Measurements from ENCODE around the gene TAF15.

TAF15 gene

GRCh38 chr17:35821308-35821707 is 12.0 kb downstream of the TAF15 start:
- DNase-seq (ENCODE audit: low read depth in 2 of 2) = no peak

GRCh38 chr17:35825206-35825605 is 15.9 kb downstream of the TAF15 start:
- DNase-seq (ENCODE audit: low read depth in 2 of 2) = no peak

GRCh38 chr17:35841101-35841500 is 31.8 kb downstream of the TAF15 start:
- no peak for DNase-seq (ENCODE audit: low read depth in 2 of 2)

GRCh38 chr17:35841505-35841904 is 32.2 kb downstream of the TAF15 start:
- no peak for DNase-seq (ENCODE audit: low read depth in 2 of 2)

GRCh38 chr17:35842239-35842638 is 33.0 kb downstream of the TAF15 start:
- DNase-seq (ENCODE audit: low read depth in 2 of 2) = no peak

GRCh38 chr17:35843698-35844097 is 34.4 kb downstream of the TAF15 start:
- DNase-seq (ENCODE audit: low read depth in 2 of 2) = no peak

GRCh38 chr17:35844547-35844946 is 35.3 kb downstream of the TAF15 start:
- no peak for DNase-seq (ENCODE audit: low read depth in 2 of 2)

- DNase-seq (ENCODE audit: low read depth in 2 of 2) = no peak
Measured at GRCh38 chr17:35846055-35846809, 36.9 kb downstream of the TAF15 start.

- DNase-seq (ENCODE audit: low read depth in 2 of 2) = no peak
Measured at GRCh38 chr17:35847006-35847405, 37.7 kb downstream of the TAF15 start.

- no peak for DNase-seq (ENCODE audit: low read depth in 2 of 2)
Measured at GRCh38 chr17:35847633-35848373, 38.5 kb downstream of the TAF15 start.

GRCh38 chr17:35849469-35850348 is 40.4 kb downstream of the TAF15 start:
- peak; percentile 8 to 23 for DNase-seq (ENCODE audit: low read depth in 2 of 2)

GRCh38 chr17:35855965-35856364 is 46.7 kb downstream of the TAF15 start:
- no peak for DNase-seq (ENCODE audit: low read depth in 2 of 2)

GRCh38 chr17:35856603-35857002 is 47.3 kb downstream of the TAF15 start:
- no peak for DNase-seq (ENCODE audit: low read depth in 2 of 2)

GRCh38 chr17:35864853-35865252 is 55.6 kb downstream of the TAF15 start:
- DNase-seq (ENCODE audit: low read depth in 2 of 2) = no peak

- DNase-seq (ENCODE audit: low read depth in 2 of 2) = no peak
Measured at GRCh38 chr17:35865412-35866340, 56.4 kb downstream of the TAF15 start.

- no peak for DNase-seq (ENCODE audit: low read depth in 2 of 2)
Measured at GRCh38 chr17:35866341-35866950, 57.2 kb downstream of the TAF15 start.

GRCh38 chr17:35867574-35867973 is 58.3 kb downstream of the TAF15 start:
- DNase-seq (ENCODE audit: low read depth in 2 of 2) = no peak

- no peak for DNase-seq (ENCODE audit: low read depth in 2 of 2)
Measured at GRCh38 chr17:35868737-35869136, 59.5 kb downstream of the TAF15 start, which contains the start of gene HEATR9. Gene HEATR9, minus strand, starts transcription at chr17:35868891. Its CDS starts 149 bp downstream, at chr17:35868742.

- DNase-seq (ENCODE audit: low read depth in 2 of 2) = no peak
Measured at GRCh38 chr17:35870906-35871819, 61.9 kb downstream of the TAF15 start.
